ENCODE measurements around the gene KCNMB1.
"Not testable (repeated sequence)": the region's sequence is repeated elsewhere in the genome, so short reads cannot be mapped to it uniquely, and the experiment has no call there.

Gene KCNMB1

GRCh38 chr5:170413897-170414296 is 24.7 kb upstream of the KCNMB1 start:
- no peak for DNase-seq

GRCh38 chr5:170411100-170411499 is 21.9 kb upstream of the KCNMB1 start:
- no peak for DNase-seq

- no peak for DNase-seq
Measured at GRCh38 chr5:170410401-170410800, 21.2 kb upstream of the KCNMB1 start.

GRCh38 chr5:170408877-170409660 is 19.9 kb upstream of the KCNMB1 start:
- no peak for DNase-seq

DNA sequence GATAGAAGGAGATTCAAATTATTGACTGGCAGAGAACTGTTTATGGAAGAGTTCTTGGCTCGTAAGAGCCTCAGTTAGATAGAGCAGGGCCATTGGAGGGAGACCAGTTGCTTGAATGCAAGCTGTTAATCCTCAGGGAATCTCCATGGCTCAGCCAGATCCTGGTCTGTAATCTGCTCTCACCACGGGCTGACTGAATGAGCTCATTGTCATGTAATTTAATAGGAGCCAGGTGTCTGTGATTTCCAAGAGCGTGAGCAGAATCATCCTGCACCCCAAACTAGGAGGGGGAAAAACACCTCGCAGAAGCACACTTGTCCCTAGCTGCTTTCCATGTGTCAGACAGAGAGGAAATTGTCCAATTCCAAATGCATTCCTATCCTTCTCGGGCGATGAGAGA is 19.1 kb upstream of the KCNMB1 start:
- DNase-seq = no peak

DNA sequence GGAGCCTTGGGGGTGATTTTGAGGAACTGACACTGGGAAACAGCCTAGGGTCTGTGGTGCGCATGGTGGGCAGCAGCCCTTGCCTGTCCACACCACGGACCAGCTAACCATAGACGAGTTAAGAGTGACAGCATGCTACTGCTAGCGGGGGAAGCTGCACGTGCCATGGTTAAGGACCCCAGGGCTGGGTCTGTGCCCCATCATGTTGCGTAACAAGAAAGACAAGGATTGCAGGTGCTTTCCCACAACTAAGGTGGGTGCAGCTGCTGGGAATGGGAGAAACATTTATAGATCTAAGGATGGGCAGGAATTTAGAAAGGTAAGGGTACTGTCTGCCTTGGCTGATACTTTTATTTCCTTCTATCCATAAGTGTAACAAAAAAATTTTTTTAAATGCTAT is 17.9 kb upstream of the KCNMB1 start:
- no peak for DNase-seq

- peak; percentile 40 for DNase-seq
Measured at GRCh38 chr5:170405817-170406216, 16.6 kb upstream of the KCNMB1 start.

DNA sequence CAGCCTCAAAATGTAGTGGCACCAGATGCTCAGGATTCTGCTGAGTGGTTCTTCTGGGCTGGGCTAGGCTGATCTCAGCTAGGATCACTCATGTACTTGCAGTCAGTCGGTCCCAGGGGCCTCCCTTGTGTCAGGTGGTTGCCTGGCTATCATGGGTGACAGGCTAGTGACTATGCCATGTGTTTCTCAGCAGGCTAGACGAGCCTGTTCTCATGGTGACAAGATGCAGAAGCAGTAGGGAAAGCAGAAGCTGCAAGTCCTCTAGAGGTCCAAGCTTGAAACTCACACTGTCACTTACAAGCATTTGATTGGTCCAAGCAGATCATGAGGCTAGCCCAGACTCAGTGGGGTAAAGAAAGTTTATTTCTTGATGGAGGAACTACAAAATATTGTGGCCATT is 15.2 kb upstream of the KCNMB1 start:
- peak; percentile 92 for DNase-seq

- DNase-seq = no peak
Measured at GRCh38 chr5:170403675-170404074, 14.5 kb upstream of the KCNMB1 start.

- no peak for DNase-seq
Measured at GRCh38 chr5:170402508-170402907, 13.3 kb upstream of the KCNMB1 start.

DNA sequence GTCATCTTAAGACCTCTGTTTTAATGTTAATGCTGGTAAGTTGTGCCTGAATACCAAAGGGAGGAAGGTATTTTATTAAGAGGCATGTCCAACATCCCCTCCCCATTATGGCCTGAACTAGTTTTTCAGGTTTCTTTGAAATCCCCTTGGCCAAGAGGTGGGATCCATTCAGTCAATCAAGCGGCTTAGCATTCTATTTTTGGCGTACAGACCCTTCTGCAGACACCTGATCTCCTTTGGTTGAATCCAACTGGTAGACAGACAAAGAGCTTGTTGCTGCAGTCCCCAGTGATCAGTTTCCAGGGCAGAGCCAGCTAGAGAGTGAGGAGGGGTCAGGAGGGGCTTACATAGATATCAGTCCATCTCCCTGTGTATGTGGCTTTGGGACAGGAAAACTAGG is 7.9 kb upstream of the KCNMB1 start:
- no peak for DNase-seq

GRCh38 chr5:170393958-170394357 is 4.8 kb upstream of the KCNMB1 start:
- DNase-seq = peak; percentile 40

- DNase-seq = peak; percentile 92
Measured at GRCh38 chr5:170393235-170393634, 4.1 kb upstream of the KCNMB1 start.

DNA sequence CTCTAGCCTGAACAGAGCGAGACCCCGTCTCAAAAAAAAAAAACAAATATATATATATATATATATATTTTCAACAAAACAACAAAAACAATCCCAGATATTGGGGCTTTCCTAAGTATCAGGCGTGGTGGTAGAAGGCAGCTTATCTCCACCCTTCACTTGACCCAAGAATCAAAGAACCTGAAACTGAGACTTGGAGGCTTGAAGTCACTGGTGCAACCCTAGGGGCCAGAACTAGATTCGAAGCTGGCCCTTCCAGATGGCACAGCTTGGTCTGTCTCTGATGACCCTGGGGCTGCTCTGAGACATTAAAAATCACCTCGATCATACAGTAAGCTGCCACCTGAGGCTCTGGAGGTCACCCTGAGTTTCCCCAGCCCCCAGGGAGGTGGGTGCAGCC is 1.3 kb upstream of the KCNMB1 start:
- DNase-seq = no peak

- peak; percentile 80 for DNase-seq
Measured at GRCh38 chr5:170389550-170389892, 354 bp upstream of the KCNMB1 start.

- DNase-seq = no peak
Measured at GRCh38 chr5:170387775-170388639, 1.2 kb downstream of the KCNMB1 start.

DNA sequence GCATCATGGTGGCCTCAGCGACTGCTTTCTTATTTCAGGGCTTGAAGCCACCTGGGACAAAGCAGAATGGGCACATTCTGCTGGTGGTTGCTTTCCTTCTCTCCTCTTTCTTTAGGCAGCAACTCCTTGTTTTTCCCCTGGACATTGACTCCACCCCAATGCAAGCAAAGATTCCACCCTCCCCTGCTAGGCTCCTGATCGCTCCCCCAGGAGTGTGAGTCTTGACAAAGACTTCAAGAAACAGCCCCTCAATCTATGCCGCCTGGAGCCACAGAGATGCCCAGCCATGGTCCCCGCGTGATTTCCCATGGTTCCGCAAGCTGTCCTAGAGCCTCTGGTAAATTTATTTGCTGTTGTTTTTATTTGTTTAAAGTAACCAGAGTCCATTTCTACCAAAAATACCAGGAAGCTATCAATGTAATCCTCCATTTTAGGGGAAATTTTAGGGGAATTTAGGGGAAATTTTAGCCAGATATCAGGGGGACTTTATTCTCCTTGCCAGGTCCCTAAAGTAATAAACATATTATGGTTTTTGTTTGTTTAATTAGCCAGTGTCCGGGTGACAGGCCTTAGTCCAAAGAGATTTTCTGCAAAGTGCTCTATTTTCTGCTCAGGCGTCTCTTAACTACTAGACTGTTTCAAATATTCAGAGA is 2.3 kb downstream of the KCNMB1 start:
- DNase-seq = peak; percentile 53

GRCh38 chr5:170383227-170383626 is 5.9 kb downstream of the KCNMB1 start:
- no peak for DNase-seq

DNA sequence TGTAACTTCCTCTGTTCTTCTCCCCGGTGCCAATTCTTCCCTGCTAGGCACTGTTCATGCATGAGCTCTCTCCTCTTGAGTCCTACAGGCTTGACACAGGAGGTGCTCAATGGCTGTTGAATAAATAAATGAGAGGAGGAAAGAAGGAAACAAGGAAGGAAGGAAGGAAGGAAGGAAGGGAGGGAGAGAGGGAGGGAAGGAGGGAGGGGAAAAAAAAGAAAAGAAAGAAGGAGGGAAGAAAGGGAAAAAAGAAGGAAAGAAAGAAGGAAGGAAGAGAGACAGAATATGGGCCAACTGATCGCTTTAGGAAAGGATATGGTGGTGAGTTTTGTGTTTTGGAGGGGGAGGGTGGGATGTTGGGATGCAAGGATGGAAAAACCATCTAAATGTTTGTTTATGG is 6.4 kb downstream of the KCNMB1 start:
- DNase-seq = no peak

DNA sequence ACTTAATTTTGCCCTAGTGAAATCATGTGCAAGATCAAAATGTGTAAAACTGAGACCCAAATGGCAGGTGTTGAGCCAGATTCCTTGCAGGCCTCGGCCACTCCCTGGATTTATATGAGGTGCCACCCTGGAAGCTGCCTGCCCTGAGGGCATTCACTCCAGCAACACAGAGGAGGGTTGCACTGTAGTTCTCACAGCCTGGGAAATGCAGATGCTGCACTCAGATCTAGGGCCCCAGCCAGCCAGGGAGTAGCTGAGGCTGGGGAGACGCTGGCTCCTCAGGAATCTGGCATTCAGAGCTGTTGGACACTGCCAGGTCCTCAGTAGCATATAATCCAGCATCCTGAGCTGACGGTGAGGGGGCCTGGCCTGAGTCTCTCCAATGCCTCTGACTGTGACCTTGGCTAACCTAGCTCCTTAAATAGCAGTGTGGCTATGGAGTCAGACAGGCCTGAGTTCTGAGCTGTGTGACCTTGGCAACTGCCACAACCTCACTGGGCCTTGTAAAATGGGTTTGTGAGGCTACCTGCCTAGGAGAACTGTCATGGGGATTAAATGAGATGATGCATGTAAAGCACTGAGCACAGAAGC is 8.7 kb downstream of the KCNMB1 start:
- no peak for DNase-seq

DNA sequence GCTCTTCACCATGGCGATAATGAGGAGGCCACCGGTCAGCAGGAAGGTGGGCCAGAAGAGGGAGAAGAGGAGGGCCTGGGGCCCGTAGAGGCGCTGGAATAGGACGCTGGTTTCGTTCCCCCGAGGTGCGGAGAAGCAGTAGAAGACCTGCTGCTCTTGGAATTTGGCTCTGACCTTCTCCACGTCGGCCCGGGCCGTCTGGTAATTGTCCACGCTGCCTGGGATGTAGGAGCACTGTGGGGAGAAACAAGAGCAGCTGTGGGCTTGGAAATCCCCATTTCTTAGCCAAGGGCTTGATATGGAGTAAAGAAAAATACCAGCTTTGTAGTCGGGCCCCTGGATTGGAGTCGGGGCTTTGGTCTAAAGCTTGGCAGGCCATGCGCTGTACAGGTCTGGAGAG is 10.4 kb downstream of the KCNMB1 start:
- DNase-seq = no peak

DNA sequence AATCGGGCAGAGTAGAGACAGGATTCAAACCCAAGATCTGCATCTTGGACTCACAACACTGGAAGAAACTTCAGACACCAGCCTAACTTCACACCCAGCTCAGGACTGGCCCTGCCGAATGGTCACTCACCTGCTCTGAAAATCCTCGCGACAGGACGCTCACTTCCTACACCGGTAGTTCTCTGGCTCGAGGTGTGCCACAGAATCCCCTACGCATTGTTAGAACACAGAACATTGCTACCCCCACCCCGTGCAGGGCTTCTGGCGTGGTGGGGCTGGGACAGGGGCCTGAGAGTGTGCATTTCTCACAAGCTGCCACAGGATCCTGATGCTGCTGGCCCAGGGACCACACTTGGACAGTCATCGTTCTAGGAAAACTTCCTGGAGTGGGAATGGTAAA is 12.1 kb downstream of the KCNMB1 start:
- DNase-seq = no peak

DNA sequence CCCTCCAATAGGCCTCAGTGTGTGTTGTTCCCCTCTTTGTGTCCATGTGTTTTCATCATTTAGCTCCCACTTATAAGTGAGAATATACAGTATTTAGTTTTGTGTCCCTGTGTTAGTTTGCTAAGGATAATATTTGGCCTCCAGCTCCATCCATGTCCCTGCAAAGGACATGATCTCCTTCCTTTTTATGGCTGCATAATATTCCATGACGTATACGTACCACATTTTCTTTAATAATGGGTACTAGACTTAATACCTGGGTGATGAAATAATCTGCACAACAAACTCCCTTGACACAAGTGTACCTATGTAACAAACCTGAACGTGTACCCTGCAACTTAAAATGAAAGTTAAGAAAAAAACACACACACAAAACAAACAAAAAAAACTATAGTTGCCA is 12.6 kb downstream of the KCNMB1 start:
- not testable (repeated sequence) for DNase-seq

All from inflammatory macrophage treated with lipopolysaccharide for 4 hours (primary cell).